Stimulated activated CD4-positive, alpha-beta T cell treated with anti-CD3 and anti-CD28 coated beads, Interleukin-15, amount 100 ng/mL, for 48 hours (primary cell): Measurements from ENCODE around the gene ACOX1.
A peak's percentile ranks its signal among the peaks of the same experiment; 100 is the strongest.

Source experiments
- DNase-seq, 2 donors: peaks; one replicate each; pipeline ENCODE4 v3.0.0-alpha.2; 2020; ENCODE audit warnings: low read depth in 2 of 2

Gene ACOX1

GRCh38 chr17:75909051-75909811 lies 69.7 kb downstream of the ACOX1 start:
- DNase-seq = no peak

- no peak for DNase-seq
Observed at GRCh38 chr17:75908201-75908600, 70.8 kb downstream of the ACOX1 start.

- no peak for DNase-seq
Observed at GRCh38 chr17:75906143-75906884, 72.7 kb downstream of the ACOX1 start.

GRCh38 chr17:75904749-75905521 lies 74.0 kb downstream of the ACOX1 start, which contains the start of gene MRPL38:
MRPL38 (minus strand) TSS chr17:75904884; CDS start chr17:75904875, 9 bp downstream.
- DNase-seq = peak; percentile 90 to 91

GRCh38 chr17:75902406-75902805 lies 76.6 kb downstream of the ACOX1 start:
- no peak for DNase-seq

GRCh38 chr17:75901727-75902126 lies 77.2 kb downstream of the ACOX1 start:
- DNase-seq = no peak

GRCh38 chr17:75900691-75901533 lies 78.1 kb downstream of the ACOX1 start:
- no peak for DNase-seq

GRCh38 chr17:75899767-75900468 lies 79.0 kb downstream of the ACOX1 start:
- no peak for DNase-seq

GRCh38 chr17:75899353-75899752 lies 79.6 kb downstream of the ACOX1 start:
- no peak for DNase-seq

GRCh38 chr17:75898791-75899190 lies 80.2 kb downstream of the ACOX1 start:
- DNase-seq = no peak

GRCh38 chr17:75898065-75898464 lies 80.9 kb downstream of the ACOX1 start:
- DNase-seq = no peak

GRCh38 chr17:75897160-75898019 lies 81.6 kb downstream of the ACOX1 start:
- DNase-seq = no peak

- DNase-seq = peak; percentile 53 to 64
Observed at GRCh38 chr17:75896415-75897159, 82.4 kb downstream of the ACOX1 start, which contains the start of gene TRIM65. TRIM65 (minus strand) TSS chr17:75896951; CDS start chr17:75896937, 14 bp downstream.

- DNase-seq = no peak
Observed at GRCh38 chr17:75895370-75896155, 83.4 kb downstream of the ACOX1 start.

- DNase-seq = no peak
Observed at GRCh38 chr17:75894049-75894733, 84.8 kb downstream of the ACOX1 start.

- DNase-seq = no peak
Observed at GRCh38 chr17:75893305-75894048, 85.5 kb downstream of the ACOX1 start.
